NOMO-1 treated with DMSO at 0.1 percent for 48 hours (cell line): ENCODE data around the gene ARRDC3.
"Not testable (repeated sequence)": the region's sequence is repeated elsewhere in the genome, so short reads cannot be mapped to it uniquely, and the experiment has no call there.

Source experiments
- DNase-seq: peaks from one replicate; lab custom pipeline; 2025; ENCODE audit not compliant: unreplicated experiment; lab: John Stamatoyannopoulos, UW

ARRDC3 gene

GRCh38 chr5:91383027-91383955, at the start of gene ARRDC3:
TSS of gene ARRDC3 (minus strand) at chr5:91383317. CDS start at chr5:91383092, 225 bp downstream.
- DNase-seq = peak; percentile 96

GRCh38 chr5:91430949-91431348, 47.8 kb upstream of the ARRDC3 start:
- DNase-seq = no peak

GRCh38 chr5:91424638-91425436, 41.7 kb upstream of the ARRDC3 start:
- no peak for DNase-seq

GRCh38 chr5:91423871-91424270, 40.8 kb upstream of the ARRDC3 start:
- no peak for DNase-seq

GRCh38 chr5:91420879-91421278, 37.8 kb upstream of the ARRDC3 start:
- DNase-seq = no peak

- peak; percentile 47 for DNase-seq
Measured at GRCh38 chr5:91419571-91420537, 36.7 kb upstream of the ARRDC3 start.

- DNase-seq = no peak
Measured at GRCh38 chr5:91419136-91419535, 36.0 kb upstream of the ARRDC3 start.

- no peak for DNase-seq
Measured at GRCh38 chr5:91418158-91418557, 35.0 kb upstream of the ARRDC3 start.

- DNase-seq = no peak
Measured at GRCh38 chr5:91417219-91417618, 34.1 kb upstream of the ARRDC3 start.

GRCh38 chr5:91416491-91416890, 33.4 kb upstream of the ARRDC3 start:
- no peak for DNase-seq

GRCh38 chr5:91409304-91409703, 26.2 kb upstream of the ARRDC3 start:
- no peak for DNase-seq

- no peak for DNase-seq
Measured at GRCh38 chr5:91408710-91409109, 25.6 kb upstream of the ARRDC3 start.

GRCh38 chr5:91407204-91407603, 24.1 kb upstream of the ARRDC3 start:
- DNase-seq = no peak

- no peak for DNase-seq
Measured at GRCh38 chr5:91403438-91403837, 20.3 kb upstream of the ARRDC3 start.

- DNase-seq = no peak
Measured at GRCh38 chr5:91401175-91401574, 18.1 kb upstream of the ARRDC3 start.

GRCh38 chr5:91397791-91398190, 14.7 kb upstream of the ARRDC3 start:
- DNase-seq = no peak

- no peak for DNase-seq
Measured at GRCh38 chr5:91390268-91390667, 7.2 kb upstream of the ARRDC3 start.

- DNase-seq = not testable (repeated sequence)
Measured at GRCh38 chr5:91389555-91389954, 6.4 kb upstream of the ARRDC3 start.

GRCh38 chr5:91388362-91388761, 5.2 kb upstream of the ARRDC3 start:
- DNase-seq = no peak

GRCh38 chr5:91386120-91386519, 3.0 kb upstream of the ARRDC3 start:
- DNase-seq = no peak

- DNase-seq = not testable (repeated sequence)
Measured at GRCh38 chr5:91385596-91385995, 2.5 kb upstream of the ARRDC3 start.
